AG04450 (cell line): ENCODE results near the gene BTD. TPM values are rescaled to one million over a fixed set of nuclear protein-coding genes. Genes with fewer than 3 reads are reported as not detected.

ENCODE experiments used
- CTCF ChIA-PET: fragments of 300-600, 350-600 bp; formaldehyde crosslinking; extraction: SDS; loops from one replicate; lab custom pipeline; 2022; ENCODE audit warnings: antibody characterized with exemption, inconsistent platforms; lab: Charles Lee
- POLR2A ChIA-PET: fragments of 350-600 bp; formaldehyde crosslinking; extraction: SDS; loops from one replicate; lab custom pipeline; 2021; ENCODE audit warnings: antibody characterized with exemption, inconsistent platforms; lab: Yijun Ruan, JAX
- DNase-seq: peaks from one replicate; pipeline ENCODE4 v3.0.0-alpha.2; 2011; ENCODE audit warnings: low read depth, low spot score
- H3K27ac ChIP-seq: one replicate; pipeline ENCODE4 v1.5.1; 2012; ENCODE audit warnings: low read depth, low read length, control low read depth
- H3K27me3 ChIP-seq: one replicate; pipeline ENCODE4 v1.6.0; 2012; ENCODE audit warnings: low read length; ENCODE audit not compliant: control insufficient read depth, insufficient read depth
- H3K4me3 ChIP-seq: 2 replicates; pipeline ENCODE4 v1.5.1; 2011; ENCODE audit warnings: mild to moderate bottlenecking, low read depth, low read length, control low read depth
- H3K9me3 ChIP-seq: 2 replicates; pipeline ENCODE4 v1.5.1; 2012; ENCODE audit warnings: low read length; ENCODE audit not compliant: control insufficient read depth, insufficient read depth
- polyA plus RNA-seq: library from polyadenylated mRNA; depleted of rRNA; stranded (reverse); fragments of >200 nt; gene quantifications from 2 replicates; pipeline ENCODE4 v1.2.3, GENCODE V29; 2011; rRNA removed
- small RNA-seq: library from RNA; depleted of rRNA; stranded (forward); fragments of <200 nt; gene quantifications from one replicate; pipeline ENCODE3, GENCODE V24; 2012; ENCODE audit warnings: low read depth; ENCODE audit not compliant: insufficient read length
- TF ChIP-seq, protein P1 (sequence below): IDR thresholded peaks from 2 replicates; pipeline ENCODE4 v1.5.1; 2011; ENCODE audit warnings: low read depth, low read length, control low read depth, inconsistent platforms

BTD gene
- polyA plus RNA-seq, 1 experiment: 22.2 TPM

DNA sequence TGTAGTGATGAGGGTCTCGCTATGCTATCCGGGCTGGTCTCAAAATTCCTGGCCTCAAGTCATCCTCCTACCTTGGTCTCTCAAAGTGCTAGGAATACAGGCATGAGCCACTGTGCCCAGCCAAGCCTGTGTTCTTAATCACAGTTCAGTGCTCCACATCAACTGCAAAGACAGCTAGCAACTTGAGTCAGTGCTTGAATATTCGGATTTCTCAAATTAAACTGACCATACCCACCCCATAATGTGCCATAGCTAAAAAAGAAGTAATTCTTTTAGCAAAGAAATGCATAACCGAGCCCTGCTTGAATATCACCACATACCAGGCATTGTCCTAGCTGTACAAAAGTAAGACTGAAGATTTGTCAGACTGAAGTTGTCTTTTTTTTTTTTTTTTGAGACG lies 89.2 kb downstream of the BTD start:
- Histone ChIP-seq H3K27me3 (no peaks in the 10 kb centered on the region), H3K4me3 (no peak overlapping the region), H3K9me3 (no peaks in the 10 kb centered on the region), H3K27ac (no peak overlapping the region)
- TF ChIP-seq, protein P1, sequence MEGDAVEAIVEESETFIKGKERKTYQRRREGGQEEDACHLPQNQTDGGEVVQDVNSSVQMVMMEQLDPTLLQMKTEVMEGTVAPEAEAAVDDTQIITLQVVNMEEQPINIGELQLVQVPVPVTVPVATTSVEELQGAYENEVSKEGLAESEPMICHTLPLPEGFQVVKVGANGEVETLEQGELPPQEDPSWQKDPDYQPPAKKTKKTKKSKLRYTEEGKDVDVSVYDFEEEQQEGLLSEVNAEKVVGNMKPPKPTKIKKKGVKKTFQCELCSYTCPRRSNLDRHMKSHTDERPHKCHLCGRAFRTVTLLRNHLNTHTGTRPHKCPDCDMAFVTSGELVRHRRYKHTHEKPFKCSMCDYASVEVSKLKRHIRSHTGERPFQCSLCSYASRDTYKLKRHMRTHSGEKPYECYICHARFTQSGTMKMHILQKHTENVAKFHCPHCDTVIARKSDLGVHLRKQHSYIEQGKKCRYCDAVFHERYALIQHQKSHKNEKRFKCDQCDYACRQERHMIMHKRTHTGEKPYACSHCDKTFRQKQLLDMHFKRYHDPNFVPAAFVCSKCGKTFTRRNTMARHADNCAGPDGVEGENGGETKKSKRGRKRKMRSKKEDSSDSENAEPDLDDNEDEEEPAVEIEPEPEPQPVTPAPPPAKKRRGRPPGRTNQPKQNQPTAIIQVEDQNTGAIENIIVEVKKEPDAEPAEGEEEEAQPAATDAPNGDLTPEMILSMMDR: no peak
- no peak for DNase-seq
- ChIA-PET POLR2A (no interaction called here), CTCF (no interaction called here)

DNA sequence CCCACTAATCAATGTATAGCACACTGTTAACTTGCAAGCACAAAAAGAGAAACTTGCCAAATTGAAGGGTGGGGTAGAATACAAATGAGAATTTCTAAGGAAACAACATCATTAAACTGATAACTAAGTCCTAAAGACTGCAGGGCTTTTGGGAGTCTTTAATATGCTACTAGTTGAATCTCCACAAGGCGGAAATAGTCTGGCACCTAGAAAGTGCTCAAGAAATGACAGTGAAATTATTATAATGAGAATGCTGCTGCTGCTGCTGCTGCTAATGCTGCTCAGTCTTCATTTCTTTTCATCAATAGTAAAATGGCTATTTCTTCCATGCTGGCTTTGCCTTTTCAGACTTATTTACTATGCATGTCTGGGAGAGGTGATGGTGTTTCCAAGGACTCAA lies 91.8 kb downstream of the BTD start:
- ChIA-PET CTCF (no interaction called here), POLR2A (no interaction called here)
- Histone ChIP-seq H3K4me3 (no peak overlapping the region), H3K27ac (no peak overlapping the region), H3K27me3 (no peaks in the 10 kb centered on the region), H3K9me3 (no peaks in the 10 kb centered on the region)
- TF ChIP-seq, protein P1: no peak
- no peak for DNase-seq

DNA sequence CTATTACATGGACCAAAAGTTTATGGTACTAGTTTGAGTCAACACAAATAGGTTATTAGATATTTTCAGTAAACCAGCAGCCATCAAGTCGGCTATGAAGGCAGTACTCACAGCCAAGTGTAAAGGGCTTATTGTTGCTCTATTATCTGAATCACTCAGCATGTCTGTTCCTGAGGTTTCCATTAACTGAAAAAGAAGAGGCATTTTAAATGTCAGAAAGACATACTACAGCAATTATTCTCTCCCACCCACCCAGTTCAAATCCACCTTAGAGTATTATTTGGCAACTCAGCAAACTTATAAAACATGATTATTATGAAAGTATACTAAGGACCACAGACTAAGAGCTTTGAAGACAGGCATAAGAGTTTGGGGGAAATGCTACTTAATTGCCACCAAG lies 93.1 kb downstream of the BTD start:
- CTCF ChIA-PET: no interaction called here
- Histone ChIP-seq H3K27me3 (no peaks in the 10 kb centered on the region), H3K27ac (no peak overlapping the region), H3K9me3 (no peaks in the 10 kb centered on the region), H3K4me3 (no peak overlapping the region)
- DNase-seq: no peak
- POLR2A ChIA-PET: no interaction called here
- TF ChIP-seq, protein P1: no peak

Small RNAs within 50 kb of the gene (small RNA-seq; reads per million reads assigned to genes)
- gene MIR3134: not detected

Other genes with a start within 250 kb of the BTD start
- gene METTL6, start 174.2 kb upstream of the BTD start, polyA plus RNA-seq: 23.0 and 25.9 TPM in 2 replicates
- 9.7 and 11.0 TPM in 2 replicates for gene EAF1, start 174.1 kb upstream of the BTD start, polyA plus RNA-seq
- 0.91 and 0.95 TPM in 2 replicates for gene COLQ, start 80.0 kb upstream of the BTD start, polyA plus RNA-seq
- 22.0 and 29.2 TPM in 2 replicates for gene HACL1, start 176 bp upstream of the BTD start, polyA plus RNA-seq
- gene ANKRD28, start 196.2 kb downstream of the BTD start, polyA plus RNA-seq: 114 and 134 TPM in 2 replicates